ENCODE results near the gene ANKRD24.

ANKRD24 gene

DNA sequence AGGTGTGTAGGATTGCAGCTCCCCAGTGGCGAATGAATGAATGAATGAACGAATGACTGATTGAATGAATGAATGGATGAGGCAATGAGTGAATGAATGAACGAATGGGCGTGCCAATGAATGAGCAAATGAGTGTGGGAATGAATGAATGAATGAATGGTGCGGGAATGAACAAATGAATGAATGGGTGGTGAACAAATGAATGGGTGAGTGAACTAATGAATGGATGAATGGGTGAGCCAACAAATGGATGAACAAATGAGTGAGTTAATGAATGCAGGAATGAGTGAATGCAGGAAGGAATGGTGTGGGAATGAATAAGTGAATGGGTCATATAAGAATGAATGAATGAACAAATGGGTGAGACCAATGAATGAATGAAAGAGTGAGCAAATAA, 14.7 kb downstream of the ANKRD24 start:
- 100% methylated on average over 1 of the region's 5 CpGs for WGBS (ENCODE audit: extremely low coverage, insufficient coverage, insufficient read length)
- DNase-seq, result no peak
- no peak overlapping the region for H3K14ac ChIP-seq (ENCODE audit: low read length)

DNA sequence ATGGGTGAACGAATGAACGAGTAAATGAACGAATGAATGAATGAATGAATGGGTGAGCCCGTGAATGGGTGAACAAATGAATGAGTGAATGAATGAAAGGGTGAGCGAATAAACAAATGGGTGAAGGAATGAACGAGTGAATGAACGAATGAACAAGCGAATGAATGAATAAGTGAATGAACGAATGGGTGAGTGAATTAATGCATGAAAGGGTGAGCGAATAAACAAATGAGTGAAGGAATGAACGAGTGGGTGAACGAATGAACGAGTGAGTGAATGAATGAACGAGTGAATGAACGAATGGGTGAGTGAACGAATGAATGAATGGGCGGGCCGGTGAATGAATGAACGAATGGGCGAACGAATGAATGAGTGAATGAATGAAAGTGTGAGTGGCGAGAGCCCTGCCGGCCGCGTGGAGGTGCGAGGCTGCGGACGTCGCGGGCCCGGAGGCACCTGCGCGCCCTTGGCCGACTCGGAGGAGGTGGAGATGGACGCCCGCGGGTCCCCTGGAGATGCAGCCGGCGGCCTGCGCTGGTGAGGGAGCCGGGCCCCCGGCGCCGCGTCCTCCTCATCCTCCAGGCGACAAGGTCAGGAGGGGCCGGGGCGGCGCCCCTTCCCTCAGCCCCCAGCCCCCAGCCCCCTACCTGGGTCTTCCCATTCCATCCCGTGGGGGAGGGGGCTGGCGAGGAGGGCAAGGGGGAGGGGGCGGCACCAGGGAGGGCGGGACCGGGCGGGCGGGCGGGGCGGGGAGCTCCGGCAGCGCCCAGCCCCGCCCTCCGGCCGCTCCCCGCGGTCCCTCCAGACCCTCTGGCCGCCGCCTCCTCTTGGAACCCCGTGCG, 15.4 kb downstream of the ANKRD24 start:
- H2AFZ ChIP-seq (ENCODE audit: insufficient read depth, low read length, poor library complexity), result no peak overlapping the region
- H4K8ac ChIP-seq (ENCODE audit: low read depth, low read length), result no peak overlapping the region
- H3K14ac ChIP-seq (ENCODE audit: low read length), result no peak overlapping the region
- H3K4ac ChIP-seq (ENCODE audit: low read depth, low read length), result no peak overlapping the region
- H3K79me1 ChIP-seq (ENCODE audit: low read length), result no peaks in the 10 kb centered on the region
- H3K9me3 ChIP-seq (ENCODE audit: insufficient read depth, low read depth, low read length), result peaks cover 4% of the 10 kb centered on the region
- no peak overlapping the region for H2BK5ac ChIP-seq (ENCODE audit: low read depth, low read length, poor library complexity)
- DNase-seq, result peak in 1 of 2 donors; percentile 37
- peak overlapping the region; percentile 10 for H3K4me3 ChIP-seq (ENCODE audit: low read depth, low read length)
- peaks cover 0 to 2% of the 10 kb centered on the region in 2 experiments for H3K4me1 ChIP-seq (ENCODE audit: control insufficient read depth in 1 of 2, insufficient read depth in 2 of 2, low read length in 2 of 2)
- H2AK5ac ChIP-seq (ENCODE audit: low read length), result no peak overlapping the region
- H3K9ac ChIP-seq (ENCODE audit: low read length), result no peak overlapping the region
- H4K91ac ChIP-seq (ENCODE audit: low read depth, low read length), result no peak overlapping the region
- H3K27me3 ChIP-seq (ENCODE audit: insufficient read depth, low read length), result peaks cover 4% of the 10 kb centered on the region
- H4K12ac ChIP-seq (ENCODE audit: low read depth, low read length), result no peak overlapping the region
- H3K18ac ChIP-seq (ENCODE audit: low read length), result no peak overlapping the region
- WGBS (ENCODE audit: extremely low coverage, insufficient coverage, insufficient read length), result 100% methylated on average over 5 of the region's 70 CpGs
- no peak overlapping the region for H2BK12ac ChIP-seq (ENCODE audit: low read length)
- H3K23ac ChIP-seq (ENCODE audit: low read length), result no peak overlapping the region
- no peaks in the 10 kb centered on the region for H3K79me2 ChIP-seq (ENCODE audit: control insufficient read depth, insufficient read depth, low read length, poor library complexity)
- no peak overlapping the region for H3K27ac ChIP-seq (ENCODE audit: low read depth, low read length)
- no peaks in the 10 kb centered on the region for H3K36me3 ChIP-seq (ENCODE audit: control insufficient read depth in 1 of 2, insufficient read depth in 2 of 2, low read length in 2 of 2)
- H2BK120ac ChIP-seq (ENCODE audit: insufficient read depth, low read length, poor library complexity), result no peak overlapping the region
- H3K4me2 ChIP-seq (ENCODE audit: low read length), result no peak overlapping the region

More for the DNA sequence above, 14.7 kb downstream of the ANKRD24 start:
- no peak overlapping the region for H4K8ac ChIP-seq (ENCODE audit: low read depth, low read length)
- H3K36me3 ChIP-seq (ENCODE audit: control insufficient read depth in 1 of 2, insufficient read depth in 2 of 2, low read length in 2 of 2), result no peaks in the 10 kb centered on the region
- peaks cover 4% of the 10 kb centered on the region for H3K27me3 ChIP-seq (ENCODE audit: insufficient read depth, low read length)
- no peaks in the 10 kb centered on the region for H3K79me1 ChIP-seq (ENCODE audit: low read length)
- no peak overlapping the region for H3K18ac ChIP-seq (ENCODE audit: low read length)
- H2AFZ ChIP-seq (ENCODE audit: insufficient read depth, low read length, poor library complexity), result no peak overlapping the region
- H3K23ac ChIP-seq (ENCODE audit: low read length), result no peak overlapping the region
- peaks cover 0 to 2% of the 10 kb centered on the region in 2 experiments for H3K4me1 ChIP-seq (ENCODE audit: control insufficient read depth in 1 of 2, insufficient read depth in 2 of 2, low read length in 2 of 2)
- no peak overlapping the region for H2BK12ac ChIP-seq (ENCODE audit: low read length)
- no peak overlapping the region for H2AK5ac ChIP-seq (ENCODE audit: low read length)
- no peak overlapping the region for H3K27ac ChIP-seq (ENCODE audit: low read depth, low read length)
- no peak overlapping the region for H4K12ac ChIP-seq (ENCODE audit: low read depth, low read length)
- H2BK120ac ChIP-seq (ENCODE audit: insufficient read depth, low read length, poor library complexity), result no peak overlapping the region
- H4K91ac ChIP-seq (ENCODE audit: low read depth, low read length), result no peak overlapping the region
- no peak overlapping the region for H3K9ac ChIP-seq (ENCODE audit: low read length)
- H3K4ac ChIP-seq (ENCODE audit: low read depth, low read length), result no peak overlapping the region
- H2BK5ac ChIP-seq (ENCODE audit: low read depth, low read length, poor library complexity), result no peak overlapping the region
- peaks cover 2% of the 10 kb centered on the region for H3K9me3 ChIP-seq (ENCODE audit: insufficient read depth, low read depth, low read length)
- H3K4me3 ChIP-seq (ENCODE audit: low read depth, low read length), result no peak overlapping the region
- no peak overlapping the region for H3K4me2 ChIP-seq (ENCODE audit: low read length)
- H3K79me2 ChIP-seq (ENCODE audit: control insufficient read depth, insufficient read depth, low read length, poor library complexity), result no peaks in the 10 kb centered on the region

DNA sequence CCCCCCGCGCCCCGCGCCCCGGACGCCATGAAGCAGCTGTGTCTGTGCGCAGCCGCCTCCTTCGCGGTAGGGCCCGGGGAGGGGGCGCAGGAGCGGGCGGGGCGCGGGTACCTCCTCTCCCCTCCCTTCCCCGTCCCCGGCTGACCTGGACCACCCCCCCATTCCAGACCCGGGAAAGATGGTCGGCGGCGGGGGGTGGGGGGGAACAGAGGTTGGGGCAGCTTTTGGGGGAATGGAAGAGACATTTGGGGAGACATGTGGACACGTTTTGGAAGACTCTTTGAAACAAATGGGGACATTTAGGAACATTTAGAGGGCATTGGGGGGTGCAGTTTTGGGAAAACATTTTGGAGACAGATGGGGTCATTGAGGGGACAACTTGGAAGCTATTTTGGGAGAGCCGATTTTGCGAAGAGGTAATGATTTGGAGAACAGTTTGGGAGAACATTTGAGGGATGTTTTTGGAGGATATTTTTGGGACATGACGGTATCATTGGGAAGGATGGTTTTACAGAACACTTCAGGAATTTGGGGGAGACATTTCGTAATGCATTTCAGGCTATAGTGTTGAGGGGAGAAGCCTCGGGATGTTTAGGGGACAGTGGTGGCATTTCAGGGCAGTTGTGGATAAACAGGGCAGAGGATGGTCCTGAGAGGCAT, 16.1 kb downstream of the ANKRD24 start:
- no peak for DNase-seq
- Histone ChIP-seq H3K27ac (ENCODE audit: low read depth, low read length) (no peak overlapping the region), H3K9ac (ENCODE audit: low read length) (no peak overlapping the region), H3K4ac (ENCODE audit: low read depth, low read length) (no peak overlapping the region), H4K12ac (ENCODE audit: low read depth, low read length) (no peak overlapping the region), H2BK120ac (ENCODE audit: insufficient read depth, low read length, poor library complexity) (no peak overlapping the region), H3K36me3 (ENCODE audit: control insufficient read depth in 1 of 2, insufficient read depth in 2 of 2, low read length in 2 of 2) (no peaks in the 10 kb centered on the region), H4K91ac (ENCODE audit: low read depth, low read length) (no peak overlapping the region), H3K23ac (ENCODE audit: low read length) (no peak overlapping the region), H2BK5ac (ENCODE audit: low read depth, low read length, poor library complexity) (no peak overlapping the region), H3K4me3 (ENCODE audit: low read depth, low read length) (no peak overlapping the region), H3K79me1 (ENCODE audit: low read length) (no peaks in the 10 kb centered on the region), H3K4me2 (ENCODE audit: low read length) (no peak overlapping the region), H2BK12ac (ENCODE audit: low read length) (no peak overlapping the region), H3K4me1 (ENCODE audit: control insufficient read depth in 1 of 2, insufficient read depth in 2 of 2, low read length in 2 of 2) (peaks cover 0 to 2% of the 10 kb centered on the region in 2 experiments), H3K79me2 (ENCODE audit: control insufficient read depth, insufficient read depth, low read length, poor library complexity) (no peaks in the 10 kb centered on the region), H2AFZ (ENCODE audit: insufficient read depth, low read length, poor library complexity) (no peak overlapping the region), H2AK5ac (ENCODE audit: low read length) (no peak overlapping the region), H3K27me3 (ENCODE audit: insufficient read depth, low read length) (peaks cover 4% of the 10 kb centered on the region), H3K14ac (ENCODE audit: low read length) (no peak overlapping the region), H3K18ac (ENCODE audit: low read length) (no peak overlapping the region), H4K8ac (ENCODE audit: low read depth, low read length) (no peak overlapping the region), H3K9me3 (ENCODE audit: insufficient read depth, low read depth, low read length) (peaks cover 4% of the 10 kb centered on the region)
- WGBS (ENCODE audit: extremely low coverage, insufficient coverage, insufficient read length), result no CpG with 5 or more reads among the region's 28 CpGs

DNA sequence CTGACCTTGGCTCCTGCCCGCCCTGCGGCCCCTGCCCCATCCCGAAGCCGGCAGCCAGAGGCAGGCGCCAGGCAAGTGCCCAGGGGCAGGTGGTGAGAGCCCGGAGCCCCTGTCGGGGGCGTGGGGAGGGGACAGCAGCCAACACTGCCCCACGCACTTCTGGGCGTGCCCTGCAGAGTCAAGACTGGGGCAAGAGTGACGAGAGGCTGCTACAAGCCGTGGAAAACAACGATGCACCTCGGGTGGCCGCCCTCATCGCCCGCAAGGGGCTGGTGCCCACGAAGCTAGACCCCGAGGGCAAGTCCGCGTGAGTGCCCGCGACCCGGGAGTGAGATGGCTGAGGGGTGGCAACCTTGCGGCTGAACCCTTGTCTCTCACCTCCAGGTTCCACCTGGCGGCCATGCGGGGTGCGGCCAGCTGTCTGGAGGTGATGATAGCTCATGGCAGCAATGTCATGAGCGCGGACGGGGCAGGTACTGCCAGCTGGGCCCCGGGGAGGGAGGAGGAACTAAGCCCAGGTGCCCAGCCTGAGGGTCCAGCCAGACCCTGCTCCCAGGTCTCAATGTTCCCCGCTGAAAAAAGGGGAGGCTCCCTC, 17.3 kb downstream of the ANKRD24 start:
- Histone ChIP-seq H3K4me3 (ENCODE audit: low read depth, low read length) (no peak overlapping the region), H3K9me3 (ENCODE audit: insufficient read depth, low read depth, low read length) (peaks cover 4% of the 10 kb centered on the region), H2AK5ac (ENCODE audit: low read length) (no peak overlapping the region), H4K91ac (ENCODE audit: low read depth, low read length) (no peak overlapping the region), H4K8ac (ENCODE audit: low read depth, low read length) (no peak overlapping the region), H2AFZ (ENCODE audit: insufficient read depth, low read length, poor library complexity) (no peak overlapping the region), H3K18ac (ENCODE audit: low read length) (no peak overlapping the region), H3K79me1 (ENCODE audit: low read length) (no peaks in the 10 kb centered on the region), H3K23ac (ENCODE audit: low read length) (no peak overlapping the region), H3K4ac (ENCODE audit: low read depth, low read length) (no peak overlapping the region), H2BK120ac (ENCODE audit: insufficient read depth, low read length, poor library complexity) (no peak overlapping the region), H4K12ac (ENCODE audit: low read depth, low read length) (no peak overlapping the region), H3K4me1 (ENCODE audit: control insufficient read depth in 1 of 2, insufficient read depth in 2 of 2, low read length in 2 of 2) (peaks cover 0 to 2% of the 10 kb centered on the region in 2 experiments), H3K4me2 (ENCODE audit: low read length) (no peak overlapping the region), H3K14ac (ENCODE audit: low read length) (no peak overlapping the region), H2BK12ac (ENCODE audit: low read length) (no peak overlapping the region), H3K27me3 (ENCODE audit: insufficient read depth, low read length) (peaks cover 4% of the 10 kb centered on the region), H3K79me2 (ENCODE audit: control insufficient read depth, insufficient read depth, low read length, poor library complexity) (no peaks in the 10 kb centered on the region), H3K27ac (ENCODE audit: low read depth, low read length) (no peak overlapping the region), H2BK5ac (ENCODE audit: low read depth, low read length, poor library complexity) (no peak overlapping the region), H3K36me3 (ENCODE audit: control insufficient read depth in 1 of 2, insufficient read depth in 2 of 2, low read length in 2 of 2) (no peaks in the 10 kb centered on the region), H3K9ac (ENCODE audit: low read length) (no peak overlapping the region)
- WGBS (ENCODE audit: extremely low coverage, insufficient coverage, insufficient read length), result no CpG with 5 or more reads among the region's 33 CpGs
- peak in 1 of 2 donors; percentile 28 for DNase-seq
